ENCODE data around the gene FOXN3.

GRCh38 chr14:89243741-89244140 lies 173.3 kb downstream of the FOXN3 start:
- TF ChIP-seq POLR2A (IDR thresholded peaks at IDR 0.05) = no peak
- TF ChIP-seq, protein P1, sequence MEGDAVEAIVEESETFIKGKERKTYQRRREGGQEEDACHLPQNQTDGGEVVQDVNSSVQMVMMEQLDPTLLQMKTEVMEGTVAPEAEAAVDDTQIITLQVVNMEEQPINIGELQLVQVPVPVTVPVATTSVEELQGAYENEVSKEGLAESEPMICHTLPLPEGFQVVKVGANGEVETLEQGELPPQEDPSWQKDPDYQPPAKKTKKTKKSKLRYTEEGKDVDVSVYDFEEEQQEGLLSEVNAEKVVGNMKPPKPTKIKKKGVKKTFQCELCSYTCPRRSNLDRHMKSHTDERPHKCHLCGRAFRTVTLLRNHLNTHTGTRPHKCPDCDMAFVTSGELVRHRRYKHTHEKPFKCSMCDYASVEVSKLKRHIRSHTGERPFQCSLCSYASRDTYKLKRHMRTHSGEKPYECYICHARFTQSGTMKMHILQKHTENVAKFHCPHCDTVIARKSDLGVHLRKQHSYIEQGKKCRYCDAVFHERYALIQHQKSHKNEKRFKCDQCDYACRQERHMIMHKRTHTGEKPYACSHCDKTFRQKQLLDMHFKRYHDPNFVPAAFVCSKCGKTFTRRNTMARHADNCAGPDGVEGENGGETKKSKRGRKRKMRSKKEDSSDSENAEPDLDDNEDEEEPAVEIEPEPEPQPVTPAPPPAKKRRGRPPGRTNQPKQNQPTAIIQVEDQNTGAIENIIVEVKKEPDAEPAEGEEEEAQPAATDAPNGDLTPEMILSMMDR (IDR thresholded peaks at IDR 0.05 in 4 of 5, conservative IDR thresholded peaks at IDR 0.05 in 1 of 5) = no peak

Data from gastrocnemius medialis (tissue), 4 donors.